NB4 (cell line): ENCODE data around the gene ADAMTSL1.

Experiments used
- CTCF ChIP-seq: IDR thresholded peaks from one replicate; pipeline ENCODE4 v1.5.1; 2012; ENCODE audit warnings: low read depth, low read length
- POLR2A ChIP-seq: IDR thresholded peaks from 2 replicates; pipeline ENCODE4 v1.6.1; 2011; ENCODE audit warnings: mild to moderate bottlenecking; ENCODE audit not compliant: insufficient read length; ENCODE audit errors: extremely low read depth
- TF ChIP-seq, protein P1 (sequence below): IDR thresholded peaks from 2 replicates; pipeline ENCODE4 v1.6.1; 2011; ENCODE audit warnings: low read depth, low read length

GRCh38 chr9:18806232-18807080 is 332.5 kb downstream of the ADAMTSL1 start:
- no peak for TF ChIP-seq CTCF
- TF ChIP-seq, protein P1, sequence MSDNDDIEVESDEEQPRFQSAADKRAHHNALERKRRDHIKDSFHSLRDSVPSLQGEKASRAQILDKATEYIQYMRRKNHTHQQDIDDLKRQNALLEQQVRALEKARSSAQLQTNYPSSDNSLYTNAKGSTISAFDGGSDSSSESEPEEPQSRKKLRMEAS = no peak
- TF ChIP-seq POLR2A = no peak
